IPS-NIHi7 (cell line): ENCODE measurements around the gene DNAL1.
"Not testable (repeated sequence)": the region's sequence is repeated elsewhere in the genome, so short reads cannot be mapped to it uniquely, and the experiment has no call there.

Experiments
- DNase-seq: peaks from one replicate; pipeline ENCODE4 v3.0.0; 2012; ENCODE audit warnings: mixed read lengths; ENCODE audit errors: extremely low spot score

The DNAL1 gene

GRCh38 chr14:73640796-73641365, 3.9 kb upstream of the DNAL1 start:
- DNase-seq = no peak

- no peak for DNase-seq
Measured at GRCh38 chr14:73645248-73645610, 443 bp downstream of the DNAL1 start.

DNA sequence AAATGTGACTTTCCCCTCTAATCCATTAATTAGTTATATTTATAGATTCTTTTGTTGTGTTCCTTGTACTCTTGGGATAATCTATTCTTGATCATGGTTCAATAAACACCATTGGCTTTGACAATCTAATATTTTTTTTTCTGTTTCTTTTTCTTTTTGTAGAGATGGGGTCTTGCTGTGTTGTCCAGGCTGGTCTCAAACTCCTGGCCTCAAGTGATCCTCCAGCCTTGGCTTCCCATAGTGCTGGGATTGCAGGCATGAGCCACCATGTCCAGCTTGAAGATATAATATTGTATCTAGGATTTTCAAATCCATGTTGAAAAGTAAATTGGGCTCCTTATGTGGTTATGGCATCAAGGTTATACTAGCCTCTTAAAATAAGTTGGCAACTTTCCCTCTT, 6.2 kb downstream of the DNAL1 start:
- no peak for DNase-seq

GRCh38 chr14:73655851-73656250, 11.1 kb downstream of the DNAL1 start:
- no peak for DNase-seq

GRCh38 chr14:73659202-73659601, 14.4 kb downstream of the DNAL1 start:
- not testable (repeated sequence) for DNase-seq

DNA sequence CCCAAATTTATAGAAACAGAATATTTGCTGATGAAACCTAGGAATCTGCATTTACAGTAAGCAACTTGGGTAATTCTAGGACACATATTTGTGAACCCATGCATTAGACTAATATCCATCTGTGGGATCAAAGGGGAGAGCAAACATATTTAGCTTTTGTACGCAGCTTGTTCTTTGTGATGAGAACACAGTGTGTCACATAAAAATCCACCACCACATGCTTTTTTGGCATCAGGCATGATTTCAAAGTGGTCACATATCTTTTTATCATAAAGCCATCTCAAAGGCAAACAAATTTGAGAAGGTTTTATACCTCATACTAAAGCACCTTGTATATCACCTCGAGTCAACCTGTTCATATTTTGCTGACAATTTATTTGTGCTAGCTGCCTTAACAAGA, 15.7 kb downstream of the DNAL1 start:
- no peak for DNase-seq

- no peak for DNase-seq
Measured at GRCh38 chr14:73661872-73662271, 17.1 kb downstream of the DNAL1 start.

DNA sequence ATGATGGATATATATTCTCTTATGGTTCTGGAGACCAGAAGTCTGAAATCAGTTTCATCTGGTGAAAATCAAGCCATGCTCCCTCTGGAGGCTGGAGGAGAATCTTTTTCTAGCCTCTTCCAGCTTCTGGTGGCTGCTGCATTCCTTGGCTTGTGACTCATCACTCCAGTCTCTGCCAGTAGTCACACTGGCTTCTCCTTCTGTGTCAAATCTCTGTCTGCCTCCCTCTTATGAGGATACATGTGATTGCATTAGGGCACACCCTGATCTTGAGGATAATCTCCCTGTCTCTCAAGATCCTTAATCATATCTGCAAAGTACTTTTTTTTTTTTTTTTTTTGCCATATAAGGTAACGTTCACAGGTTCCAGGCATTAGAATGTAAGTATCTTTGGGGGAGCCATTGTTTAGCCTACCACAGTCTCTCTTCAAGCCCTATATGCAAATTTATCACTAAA, 17.7 kb downstream of the DNAL1 start:
- peak; percentile 38 for DNase-seq

DNA sequence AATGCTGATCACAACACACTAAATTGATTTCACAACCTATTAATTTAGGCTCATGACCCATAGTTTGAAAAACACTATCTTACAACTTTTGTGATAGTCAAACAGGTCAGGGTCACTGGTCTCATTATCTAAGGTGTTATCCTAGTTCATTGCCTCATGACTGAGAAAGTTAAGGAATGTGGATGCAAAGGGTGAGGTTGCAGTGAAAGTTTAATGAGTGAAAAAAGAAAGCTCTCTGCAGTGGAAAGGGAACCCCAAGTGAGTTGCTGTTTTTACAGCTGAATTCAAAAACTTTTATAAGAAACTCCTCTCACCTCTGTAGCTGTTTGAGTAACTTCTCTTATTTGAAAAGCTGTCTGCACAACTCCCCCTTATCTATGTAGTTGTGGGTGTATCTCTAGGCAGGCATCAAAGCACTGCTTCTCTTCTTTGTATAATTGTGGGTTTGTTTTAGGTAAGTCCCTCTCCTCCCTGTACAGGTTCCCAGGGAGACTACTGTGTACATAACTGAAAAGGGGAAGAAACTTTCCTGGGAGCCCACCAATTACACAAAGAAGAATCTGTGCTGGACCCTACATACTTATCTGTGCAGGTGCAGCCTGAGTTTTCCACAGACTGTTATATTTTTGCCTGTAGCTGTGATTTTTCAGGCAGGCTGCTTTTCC, 18.9 kb downstream of the DNAL1 start:
- DNase-seq = no peak

DNA sequence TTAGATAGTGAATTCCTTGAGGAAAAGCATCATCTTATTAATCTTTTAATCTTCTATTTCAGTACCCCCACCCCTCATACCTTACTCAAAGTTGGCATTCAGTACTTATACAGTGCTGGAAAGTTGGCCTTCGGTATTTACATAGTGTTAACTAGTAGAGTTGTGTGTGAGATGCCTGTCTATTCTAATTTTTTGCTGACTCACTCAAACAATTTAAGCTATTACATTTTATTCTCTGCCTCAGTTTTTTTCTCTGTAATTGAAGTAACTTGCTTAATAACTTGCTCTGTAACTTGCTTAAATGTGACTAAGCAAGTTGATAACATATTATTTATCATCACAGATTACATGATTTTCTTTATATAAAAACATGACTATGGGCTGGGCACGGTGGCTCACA, 20.3 kb downstream of the DNAL1 start:
- no peak for DNase-seq

DNA sequence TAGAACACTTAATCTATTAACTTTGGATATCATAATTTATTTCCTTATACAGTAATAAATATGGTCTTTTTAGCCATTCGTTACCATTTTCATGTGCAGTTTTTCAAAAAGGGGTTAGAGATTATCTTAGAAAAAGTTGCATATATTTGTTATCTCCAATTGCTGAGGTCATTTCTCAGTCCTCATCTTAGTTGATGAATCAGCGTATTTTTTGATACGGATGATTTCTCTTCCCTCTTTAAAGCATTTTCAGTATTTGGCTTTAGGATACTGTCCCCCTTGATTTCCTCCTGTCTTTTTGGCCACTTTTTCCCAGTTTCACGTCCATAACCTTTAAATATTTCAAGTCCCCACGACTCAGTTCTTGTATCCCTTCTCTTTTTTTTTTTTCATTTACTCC, 21.8 kb downstream of the DNAL1 start:
- DNase-seq = no peak

DNA sequence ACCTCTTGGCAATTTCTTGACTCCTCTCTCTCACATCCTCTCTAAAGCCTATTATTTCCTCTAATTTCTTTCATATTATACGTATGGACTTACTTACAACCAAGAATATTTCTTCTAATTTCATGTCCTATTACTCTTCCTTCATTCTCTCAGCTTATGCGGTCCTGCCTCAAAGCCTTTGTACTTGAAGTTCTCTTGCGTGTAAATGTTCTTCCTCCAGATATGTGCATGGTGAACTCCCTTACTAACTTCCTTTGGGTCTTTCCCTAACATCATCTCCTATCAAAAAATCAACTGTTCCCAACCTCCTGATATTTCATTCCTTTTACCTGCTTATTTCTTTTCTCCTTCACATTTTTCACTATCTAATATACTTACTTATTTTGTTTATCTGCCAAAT, 23.1 kb downstream of the DNAL1 start:
- no peak for DNase-seq

GRCh38 chr14:73674986-73675385, 30.2 kb downstream of the DNAL1 start:
- no peak for DNase-seq

DNA sequence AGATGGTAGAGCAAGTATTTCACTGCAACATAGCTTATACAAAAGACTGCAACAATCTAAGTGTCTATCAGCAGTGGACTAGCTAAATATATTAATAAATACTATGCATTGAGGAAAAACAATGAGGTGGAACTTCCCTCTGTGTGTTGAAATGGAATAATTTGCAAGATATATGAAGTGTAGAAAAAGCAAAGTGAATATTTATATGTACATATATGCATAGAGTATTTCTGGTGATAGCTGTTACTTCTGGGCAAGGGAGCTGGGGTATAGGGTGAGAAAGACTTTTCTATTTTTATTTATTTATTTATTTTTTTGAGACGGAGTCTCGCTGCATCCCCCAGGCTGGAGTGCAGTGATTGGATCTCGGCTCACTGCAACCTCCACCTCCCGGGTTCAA, 33.9 kb downstream of the DNAL1 start:
- DNase-seq = no peak

DNA sequence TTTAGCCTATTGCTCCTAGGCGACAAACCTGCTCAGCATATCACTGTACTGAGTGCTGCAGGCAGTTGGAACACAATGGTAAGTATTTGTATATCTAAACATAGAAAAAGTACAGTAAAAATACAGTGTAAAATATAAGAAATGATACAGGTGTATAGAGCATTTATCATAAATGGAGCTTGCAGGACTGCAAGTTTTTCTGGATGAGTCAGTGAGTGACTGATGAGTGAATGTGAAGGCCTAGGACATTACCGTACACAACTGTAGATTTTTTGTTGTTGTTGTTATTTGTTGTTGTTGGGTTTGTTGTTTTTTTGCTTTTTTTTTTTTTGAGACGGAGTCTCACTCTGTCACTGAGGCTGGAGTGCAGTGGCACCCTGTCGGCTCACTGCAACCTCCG, 36.0 kb downstream of the DNAL1 start:
- DNase-seq = no peak

DNA sequence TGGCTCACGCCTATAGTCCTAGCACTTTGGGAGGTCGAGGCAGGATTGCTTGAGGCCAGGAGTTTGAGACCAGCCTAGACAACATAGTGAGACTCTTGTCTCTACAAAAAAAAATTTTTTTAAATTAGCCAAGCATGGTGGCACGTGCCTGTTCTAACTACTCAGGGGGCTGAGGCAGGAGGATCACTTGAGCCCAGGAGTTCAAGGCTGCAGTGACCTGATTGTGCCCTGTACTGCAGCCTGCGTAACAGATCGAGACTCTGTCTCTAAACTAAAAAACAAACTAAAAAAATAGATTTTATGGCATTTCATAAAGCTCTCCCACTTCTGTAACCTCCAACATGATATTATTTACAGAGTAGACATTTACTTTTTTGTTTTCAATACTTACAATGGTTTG, 39.8 kb downstream of the DNAL1 start:
- DNase-seq = no peak

GRCh38 chr14:73685328-73685727, 40.5 kb downstream of the DNAL1 start:
- DNase-seq = no peak

DNA sequence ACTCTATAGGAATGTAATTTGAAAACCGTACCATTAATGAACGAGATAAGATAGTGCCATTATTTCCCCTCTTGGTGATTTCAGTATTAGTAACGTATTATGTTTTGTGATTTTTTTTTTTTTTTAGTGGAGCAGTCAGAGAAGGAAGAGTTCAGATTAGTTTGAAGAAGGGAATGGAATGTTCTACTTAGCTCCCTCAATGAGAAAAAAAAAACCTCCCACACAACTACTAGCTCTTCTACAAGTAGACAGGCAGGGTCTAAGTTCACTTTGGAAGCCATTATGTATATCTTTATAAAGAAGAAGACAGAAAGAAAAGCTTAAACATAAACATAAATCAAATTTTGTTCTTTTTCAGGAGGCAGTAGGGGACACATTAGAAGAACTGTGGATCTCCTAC, 42.1 kb downstream of the DNAL1 start:
- DNase-seq = no peak

GRCh38 chr14:73694083-73694482, 49.3 kb downstream of the DNAL1 start:
- no peak for DNase-seq

DNA sequence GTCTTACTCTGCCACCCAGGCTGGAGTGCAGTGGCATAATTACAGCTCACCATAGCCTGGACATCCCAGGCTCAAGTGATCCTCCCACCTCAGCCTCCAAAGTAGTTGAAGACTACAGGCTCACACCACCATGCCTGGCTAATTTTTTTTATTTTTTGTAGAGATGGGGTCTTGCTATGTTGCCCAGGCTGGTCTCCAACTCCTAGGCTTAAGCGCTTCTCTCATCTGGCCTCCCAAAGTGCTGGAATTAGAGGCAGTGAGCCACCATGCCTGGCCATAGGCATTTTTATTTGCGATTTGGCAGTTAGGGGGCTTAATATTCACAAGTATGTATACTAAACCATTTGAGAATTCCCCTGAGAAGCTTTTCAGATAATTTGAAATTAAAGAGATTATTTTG, 50.3 kb downstream of the DNAL1 start:
- DNase-seq = no peak

GRCh38 chr14:73695997-73696396, 51.2 kb downstream of the DNAL1 start:
- no peak for DNase-seq

DNA sequence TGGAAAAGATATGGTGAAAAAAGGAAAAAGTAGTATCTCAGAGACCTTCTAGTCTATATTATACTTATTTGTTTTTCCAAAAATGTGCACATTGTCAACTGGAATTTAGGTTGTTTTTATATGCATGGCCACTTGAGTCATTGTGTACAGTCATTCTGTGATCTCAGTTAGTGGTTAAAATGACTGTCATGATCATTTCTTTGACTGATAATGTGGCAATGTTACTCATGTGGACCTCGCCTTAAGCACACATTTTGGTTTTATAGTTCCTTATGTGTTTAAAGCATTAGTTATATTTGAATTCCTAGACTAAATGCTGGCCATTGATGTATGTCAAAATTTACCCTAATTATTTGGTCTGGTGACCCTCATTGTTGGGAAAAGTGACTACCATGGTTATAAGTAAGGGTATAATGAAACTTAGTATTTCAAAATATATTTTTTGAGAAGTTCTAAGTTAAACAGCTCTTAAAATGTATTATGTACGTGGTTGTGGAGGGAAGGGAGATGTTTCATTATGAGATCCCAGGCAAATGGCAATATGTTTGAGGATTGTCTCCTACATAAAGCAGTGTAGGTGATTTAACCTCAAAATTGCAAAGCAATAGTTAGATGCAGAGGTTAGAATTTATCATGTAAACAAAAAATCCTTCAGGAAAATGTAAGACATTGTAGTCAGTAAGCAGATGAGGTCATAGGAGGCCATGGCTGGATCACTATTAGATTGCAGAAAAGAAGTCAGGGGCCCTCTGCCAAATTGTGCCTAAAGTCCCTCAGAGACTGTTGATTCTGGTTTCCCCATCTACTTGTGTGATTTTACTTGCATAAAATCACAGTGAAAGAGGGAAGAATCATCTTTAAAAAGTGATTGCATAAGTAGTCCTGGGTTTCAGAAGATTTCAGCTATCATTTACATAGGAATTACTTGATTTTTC, 51.9 kb downstream of the DNAL1 start:
- DNase-seq = no peak

DNA sequence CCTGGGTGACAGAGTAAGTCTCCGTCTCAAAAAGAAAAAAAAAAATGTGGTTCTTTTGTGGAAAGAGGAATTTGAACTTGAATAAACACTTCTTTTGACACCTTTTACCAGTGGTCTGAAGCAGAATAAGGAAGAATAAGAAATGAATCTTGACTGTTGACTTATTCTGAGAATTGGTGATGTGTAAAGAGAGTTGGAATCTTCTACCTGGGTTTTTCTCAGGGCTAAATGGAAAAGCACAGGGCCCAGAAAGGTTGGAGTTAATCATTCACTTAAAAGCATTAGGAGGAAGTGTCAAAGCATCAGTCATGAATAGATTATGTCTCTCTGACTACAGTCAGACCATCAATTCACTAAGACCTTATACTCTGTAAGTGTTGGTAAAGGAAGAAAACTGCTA, 55.5 kb downstream of the DNAL1 start:
- no peak for DNase-seq
